Ovary (tissue), 3 donors: ENCODE data around the gene CLN6.

Source experiments
- EP300 ChIP-seq: sonication (generic); formaldehyde crosslinking; IDR thresholded peaks from one replicate; pipeline ENCODE4 v1.6.1; 2017; ENCODE audit warnings: antibody characterized with exemption
- POLR2A ChIP-seq: fragments of 450-650 bp; IDR thresholded peaks from one replicate; pipeline ENCODE4 v1.6.1; 2017; ENCODE audit warnings: antibody characterized with exemption, mild to moderate bottlenecking, moderate library complexity
- TF ChIP-seq, protein P1 (sequence below), 3 donors: fragments of 450-650 bp in 2 of 3; fragments of 200-600 bp in 1 of 3; IDR thresholded peaks; one replicate each; pipeline versions ENCODE4 v1.5.1 to v1.8.0; 2016 to 2022; ENCODE audit warnings: antibody characterized with exemption in 3 of 3, mild to moderate bottlenecking in 1 of 3
- donor health status: DM: no; HTN: no; CAD: no.

DNA sequence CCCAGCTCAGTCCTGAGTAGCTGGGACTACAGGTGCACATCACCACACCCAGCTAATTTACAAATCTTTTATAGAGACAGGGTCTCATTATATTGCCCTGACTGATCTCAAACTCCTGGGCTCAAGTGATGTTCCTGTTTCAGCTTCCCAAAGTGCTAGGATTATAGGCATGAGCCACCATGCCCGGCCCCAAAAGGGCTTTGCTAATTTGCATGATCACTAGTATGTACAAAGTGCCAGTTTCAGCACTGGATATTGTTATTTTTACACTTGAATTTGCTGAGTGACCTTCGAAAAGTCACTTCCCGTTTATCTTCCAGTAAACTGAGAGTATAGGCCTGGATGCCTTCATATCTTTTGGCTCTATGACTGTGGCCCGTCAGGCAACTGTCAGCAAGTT, 12.2 kb downstream of the CLN6 start:
- TF ChIP-seq, protein P1, sequence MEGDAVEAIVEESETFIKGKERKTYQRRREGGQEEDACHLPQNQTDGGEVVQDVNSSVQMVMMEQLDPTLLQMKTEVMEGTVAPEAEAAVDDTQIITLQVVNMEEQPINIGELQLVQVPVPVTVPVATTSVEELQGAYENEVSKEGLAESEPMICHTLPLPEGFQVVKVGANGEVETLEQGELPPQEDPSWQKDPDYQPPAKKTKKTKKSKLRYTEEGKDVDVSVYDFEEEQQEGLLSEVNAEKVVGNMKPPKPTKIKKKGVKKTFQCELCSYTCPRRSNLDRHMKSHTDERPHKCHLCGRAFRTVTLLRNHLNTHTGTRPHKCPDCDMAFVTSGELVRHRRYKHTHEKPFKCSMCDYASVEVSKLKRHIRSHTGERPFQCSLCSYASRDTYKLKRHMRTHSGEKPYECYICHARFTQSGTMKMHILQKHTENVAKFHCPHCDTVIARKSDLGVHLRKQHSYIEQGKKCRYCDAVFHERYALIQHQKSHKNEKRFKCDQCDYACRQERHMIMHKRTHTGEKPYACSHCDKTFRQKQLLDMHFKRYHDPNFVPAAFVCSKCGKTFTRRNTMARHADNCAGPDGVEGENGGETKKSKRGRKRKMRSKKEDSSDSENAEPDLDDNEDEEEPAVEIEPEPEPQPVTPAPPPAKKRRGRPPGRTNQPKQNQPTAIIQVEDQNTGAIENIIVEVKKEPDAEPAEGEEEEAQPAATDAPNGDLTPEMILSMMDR (IDR thresholded peaks at IDR 0.05): no peak
- TF ChIP-seq POLR2A (no peak), EP300 (no peak)
